ENCODE measurements around the gene TIAM2. TPM values are rescaled to one million over a fixed set of nuclear protein-coding genes. Genes with fewer than 3 reads are reported as not detected.
A peak's percentile ranks its signal among the peaks of the same experiment; 100 is the strongest.
"Not testable (repeated sequence)": the region's sequence is repeated elsewhere in the genome, so short reads cannot be mapped to it uniquely, and the experiment has no call there.

TIAM2 gene
- total RNA-seq, 2 experiments from 2014 or later: 5.4 to 6.2 TPM

- CTCF ChIA-PET (ENCODE audit: unreplicated experiment): no interaction called here
- intact Hi-C loops (cut with micrococcal nuclease; ENCODE audit: unreplicated experiment): no loop called here
- H4K20me1 ChIP-seq (ENCODE audit: insufficient read depth, low read length): no peaks in the 10 kb centered on the region
- no peak overlapping the region for H2AFZ ChIP-seq (ENCODE audit: low read length)
- no peaks in the 10 kb centered on the region for H3K9me2 ChIP-seq (ENCODE audit: insufficient read depth, low read length)
- no peaks in the 10 kb centered on the region for H3K4me1 ChIP-seq (ENCODE audit: insufficient read depth, low read length, poor library complexity, severe bottlenecking)
- peak; percentile 3 for DNase-seq (ENCODE audit: low spot score)
- POLR2A ChIA-PET: interaction anchor here (0.5 kb wide), 1 partner anchor 170 kb away, joined by 3 read pairs; no protein-coding TSS in a partner anchor
- no TSS peak for BruUV-seq (replicated peaks)
- no peak for TF ChIP-seq CTCF (conservative IDR thresholded peaks at IDR 0.05; ENCODE audit: low read length)
- TF ChIP-seq EZH2phosphoT487 (IDR thresholded peaks at IDR 0.05; ENCODE audit: borderline replicate concordance, low read depth, low read length): no peak
- no peak overlapping the region for H3K27ac ChIP-seq (ENCODE audit: low read depth, low read length, poor library complexity, severe bottlenecking)
- H3K79me2 ChIP-seq (ENCODE audit: insufficient read depth, low read depth, low read length): no peaks in the 10 kb centered on the region
- no peak overlapping the region for H3K4me3 ChIP-seq (ENCODE audit: low read depth, low read length, poor library complexity, severe bottlenecking)
- no peaks in the 10 kb centered on the region for H3K9me3 ChIP-seq (ENCODE audit: low read length)
- no peak overlapping the region for H3K4me2 ChIP-seq (ENCODE audit: low read length)
- no peaks in the 10 kb centered on the region for H3K36me3 ChIP-seq (ENCODE audit: insufficient read depth, low read length)
Observed at GRCh38 chr6:155093430-155093829, 98.3 kb downstream of the TIAM2 start.

- intact Hi-C loops (cut with micrococcal nuclease; ENCODE audit: unreplicated experiment): no loop called here
- H3K4me2 ChIP-seq (ENCODE audit: low read length): no peak overlapping the region
- no peak overlapping the region for H3K4me3 ChIP-seq (ENCODE audit: low read depth, low read length, poor library complexity, severe bottlenecking)
- no peaks in the 10 kb centered on the region for H3K79me2 ChIP-seq (ENCODE audit: insufficient read depth, low read depth, low read length)
- H4K20me1 ChIP-seq (ENCODE audit: insufficient read depth, low read length): no peaks in the 10 kb centered on the region
- no peaks in the 10 kb centered on the region for H3K36me3 ChIP-seq (ENCODE audit: insufficient read depth, low read length)
- ChIA-PET CTCF (ENCODE audit: unreplicated experiment) (no interaction called here), POLR2A (no interaction called here)
- no TSS peak for BruUV-seq (replicated peaks)
- no peak for DNase-seq (ENCODE audit: low spot score)
- H3K27ac ChIP-seq (ENCODE audit: low read depth, low read length, poor library complexity, severe bottlenecking): no peak overlapping the region
- no peak overlapping the region for H2AFZ ChIP-seq (ENCODE audit: low read length)
- no peaks in the 10 kb centered on the region for H3K9me2 ChIP-seq (ENCODE audit: insufficient read depth, low read length)
- no peaks in the 10 kb centered on the region for H3K9me3 ChIP-seq (ENCODE audit: low read length)
- TF ChIP-seq CTCF (conservative IDR thresholded peaks at IDR 0.05; ENCODE audit: low read length) (no peak), EZH2phosphoT487 (IDR thresholded peaks at IDR 0.05; ENCODE audit: borderline replicate concordance, low read depth, low read length) (no peak)
- H3K4me1 ChIP-seq (ENCODE audit: insufficient read depth, low read length, poor library complexity, severe bottlenecking): no peaks in the 10 kb centered on the region
Observed at GRCh38 chr6:155100087-155100486, 105.0 kb downstream of the TIAM2 start.

GRCh38 chr6:155100591-155100990, 105.5 kb downstream of the TIAM2 start:
- ChIA-PET CTCF (ENCODE audit: unreplicated experiment) (no interaction called here), POLR2A (no interaction called here)
- H3K9me2 ChIP-seq (ENCODE audit: insufficient read depth, low read length): no peaks in the 10 kb centered on the region
- H3K4me3 ChIP-seq (ENCODE audit: low read depth, low read length, poor library complexity, severe bottlenecking): no peak overlapping the region
- no peak overlapping the region for H2AFZ ChIP-seq (ENCODE audit: low read length)
- TF ChIP-seq CTCF (conservative IDR thresholded peaks at IDR 0.05; ENCODE audit: low read length) (no peak), EZH2phosphoT487 (IDR thresholded peaks at IDR 0.05; ENCODE audit: borderline replicate concordance, low read depth, low read length) (no peak)
- intact Hi-C loops (cut with micrococcal nuclease; ENCODE audit: unreplicated experiment): no loop called here
- no peaks in the 10 kb centered on the region for H3K9me3 ChIP-seq (ENCODE audit: low read length)
- no TSS peak for BruUV-seq (replicated peaks)
- no peaks in the 10 kb centered on the region for H3K79me2 ChIP-seq (ENCODE audit: insufficient read depth, low read depth, low read length)
- H3K4me2 ChIP-seq (ENCODE audit: low read length): no peak overlapping the region
- no peak overlapping the region for H3K27ac ChIP-seq (ENCODE audit: low read depth, low read length, poor library complexity, severe bottlenecking)
- no peaks in the 10 kb centered on the region for H3K36me3 ChIP-seq (ENCODE audit: insufficient read depth, low read length)
- no peaks in the 10 kb centered on the region for H3K4me1 ChIP-seq (ENCODE audit: insufficient read depth, low read length, poor library complexity, severe bottlenecking)
- DNase-seq (ENCODE audit: low spot score): no peak
- no peaks in the 10 kb centered on the region for H4K20me1 ChIP-seq (ENCODE audit: insufficient read depth, low read length)

GRCh38 chr6:155103083-155103645, 108.0 kb downstream of the TIAM2 start:
- H3K27ac ChIP-seq (ENCODE audit: low read depth, low read length, poor library complexity, severe bottlenecking); H3K36me3 ChIP-seq (ENCODE audit: insufficient read depth, low read length); H3K79me2 ChIP-seq (ENCODE audit: insufficient read depth, low read depth, low read length); H3K4me1 ChIP-seq (ENCODE audit: insufficient read depth, low read length, poor library complexity, severe bottlenecking); H3K9me2 ChIP-seq (ENCODE audit: insufficient read depth, low read length); H3K9me3 ChIP-seq (ENCODE audit: low read length); H2AFZ ChIP-seq (ENCODE audit: low read length); intact Hi-C loops (cut with micrococcal nuclease; ENCODE audit: unreplicated experiment); CTCF ChIA-PET (ENCODE audit: unreplicated experiment); BruUV-seq (replicated peaks); H3K4me3 ChIP-seq (ENCODE audit: low read depth, low read length, poor library complexity, severe bottlenecking); H3K4me2 ChIP-seq (ENCODE audit: low read length); DNase-seq (ENCODE audit: low spot score); H4K20me1 ChIP-seq (ENCODE audit: insufficient read depth, low read length): not testable (repeated sequence)
- POLR2A ChIA-PET: interaction anchor here (0.7 kb wide), 2 partner anchors 203 to 385 kb away, joined by 6 to 7 read pairs; no protein-coding TSS in a partner anchor
